GM12801 (cell line): ENCODE measurements around the gene ORC6.

ENCODE experiments used
- TF ChIP-seq, protein P1 (sequence below): IDR thresholded peaks from one replicate; pipeline ENCODE4 v1.5.1; 2011; ENCODE audit warnings: control low read depth; ENCODE audit not compliant: insufficient read length; ENCODE audit errors: extremely low read depth

ORC6 gene, protein sequence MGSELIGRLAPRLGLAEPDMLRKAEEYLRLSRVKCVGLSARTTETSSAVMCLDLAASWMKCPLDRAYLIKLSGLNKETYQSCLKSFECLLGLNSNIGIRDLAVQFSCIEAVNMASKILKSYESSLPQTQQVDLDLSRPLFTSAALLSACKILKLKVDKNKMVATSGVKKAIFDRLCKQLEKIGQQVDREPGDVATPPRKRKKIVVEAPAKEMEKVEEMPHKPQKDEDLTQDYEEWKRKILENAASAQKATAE

DNA sequence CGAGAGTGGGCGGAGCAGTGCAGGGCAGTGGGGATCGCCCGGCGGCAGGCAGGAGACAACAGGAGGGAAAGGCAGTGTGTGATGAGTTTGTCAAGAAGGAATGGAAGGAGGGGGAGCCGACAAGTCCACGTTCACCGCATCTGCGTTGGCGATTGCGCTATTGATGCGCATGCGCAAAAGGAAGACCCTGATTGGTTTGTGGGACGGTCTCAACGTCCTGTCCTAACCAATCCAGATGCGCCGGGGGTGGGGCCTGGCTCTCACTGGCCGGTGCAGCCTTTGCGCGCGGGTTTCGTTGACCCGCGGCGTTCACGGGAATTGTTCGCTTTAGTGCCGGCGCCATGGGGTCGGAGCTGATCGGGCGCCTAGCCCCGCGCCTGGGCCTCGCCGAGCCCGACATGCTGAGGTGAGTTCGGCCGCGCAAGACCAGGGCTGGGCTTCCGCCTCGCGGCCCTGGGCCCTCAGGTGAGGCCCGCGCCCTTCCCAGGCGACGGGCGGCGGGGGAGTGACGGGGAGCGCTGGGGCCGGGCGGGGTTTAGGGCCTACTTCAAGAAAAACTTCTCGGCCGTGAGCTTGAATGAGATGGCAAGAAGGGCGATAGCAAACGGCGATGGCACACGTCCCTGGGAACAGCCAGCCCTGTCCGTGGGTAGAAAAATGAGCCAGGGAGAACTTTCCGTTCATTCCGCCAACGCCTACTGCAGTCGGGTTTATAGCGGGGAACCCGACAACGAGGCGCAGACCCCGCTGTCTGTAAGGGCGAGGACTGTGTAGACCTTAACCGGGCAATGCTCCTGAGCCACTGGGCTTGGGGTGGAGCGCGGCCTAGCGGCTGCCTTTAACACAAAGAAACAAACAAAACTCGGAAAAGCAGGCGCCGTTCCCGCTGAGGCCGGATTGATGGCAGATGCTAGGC, at the start of gene ORC6:
Gene ORC6, plus strand, starts transcription at position 295 of the 916 bp plus-strand sequence. Its CDS starts 47 bp downstream, at position 342.
- TF ChIP-seq, protein P1, sequence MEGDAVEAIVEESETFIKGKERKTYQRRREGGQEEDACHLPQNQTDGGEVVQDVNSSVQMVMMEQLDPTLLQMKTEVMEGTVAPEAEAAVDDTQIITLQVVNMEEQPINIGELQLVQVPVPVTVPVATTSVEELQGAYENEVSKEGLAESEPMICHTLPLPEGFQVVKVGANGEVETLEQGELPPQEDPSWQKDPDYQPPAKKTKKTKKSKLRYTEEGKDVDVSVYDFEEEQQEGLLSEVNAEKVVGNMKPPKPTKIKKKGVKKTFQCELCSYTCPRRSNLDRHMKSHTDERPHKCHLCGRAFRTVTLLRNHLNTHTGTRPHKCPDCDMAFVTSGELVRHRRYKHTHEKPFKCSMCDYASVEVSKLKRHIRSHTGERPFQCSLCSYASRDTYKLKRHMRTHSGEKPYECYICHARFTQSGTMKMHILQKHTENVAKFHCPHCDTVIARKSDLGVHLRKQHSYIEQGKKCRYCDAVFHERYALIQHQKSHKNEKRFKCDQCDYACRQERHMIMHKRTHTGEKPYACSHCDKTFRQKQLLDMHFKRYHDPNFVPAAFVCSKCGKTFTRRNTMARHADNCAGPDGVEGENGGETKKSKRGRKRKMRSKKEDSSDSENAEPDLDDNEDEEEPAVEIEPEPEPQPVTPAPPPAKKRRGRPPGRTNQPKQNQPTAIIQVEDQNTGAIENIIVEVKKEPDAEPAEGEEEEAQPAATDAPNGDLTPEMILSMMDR: no peak

DNA sequence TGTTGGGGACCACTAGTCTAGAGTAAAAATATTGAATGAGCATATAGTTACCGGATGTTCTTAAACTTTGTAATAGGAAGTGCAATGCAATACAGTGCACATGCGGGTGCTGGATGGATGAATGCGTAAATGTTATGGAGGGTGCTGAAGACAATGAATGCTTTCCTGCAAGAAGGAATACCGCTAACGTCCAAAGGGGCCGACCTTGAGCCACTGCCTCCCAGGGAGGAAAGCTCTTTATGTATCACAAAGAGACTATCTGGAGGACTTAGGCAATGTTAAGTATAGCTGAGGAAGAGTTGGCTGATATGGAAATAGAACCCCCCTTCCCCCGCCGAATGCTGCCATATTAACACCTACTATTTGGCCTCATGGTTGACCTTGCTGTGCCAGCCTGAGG, 40.8 kb upstream of the ORC6 start:
- TF ChIP-seq, protein P1: no peak

DNA sequence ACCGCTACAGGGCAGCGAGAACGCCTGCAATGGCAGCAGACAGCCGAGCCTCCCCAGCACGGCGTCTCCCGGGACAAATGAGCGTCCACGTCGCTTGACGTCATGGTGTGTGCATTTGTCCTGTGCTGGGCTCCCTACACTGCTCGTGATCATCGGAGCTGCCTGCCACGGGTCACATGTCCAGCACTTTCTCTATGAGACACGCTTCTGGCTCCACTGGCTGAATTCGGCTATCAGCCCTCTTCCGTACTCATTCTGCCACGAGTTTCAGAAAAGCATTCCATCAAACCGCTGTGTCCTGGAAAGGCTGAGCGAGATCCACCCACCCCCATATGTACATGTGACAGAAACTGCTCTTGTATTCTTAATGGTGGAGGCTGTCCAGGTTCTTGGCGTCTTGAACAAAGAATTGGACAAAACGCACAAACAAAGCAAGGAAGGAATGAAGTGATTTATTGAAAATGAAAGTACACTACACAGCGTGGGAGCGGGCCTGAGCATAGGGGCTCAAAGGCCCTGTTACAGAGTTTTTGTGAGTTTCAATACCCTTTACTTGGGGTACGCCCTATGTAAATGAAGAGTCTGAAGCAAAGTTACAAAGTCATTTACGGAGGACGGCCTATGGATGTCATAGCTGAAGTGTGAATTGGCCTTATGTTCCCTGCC, 39.7 kb upstream of the ORC6 start:
- TF ChIP-seq, protein P1: no peak

DNA sequence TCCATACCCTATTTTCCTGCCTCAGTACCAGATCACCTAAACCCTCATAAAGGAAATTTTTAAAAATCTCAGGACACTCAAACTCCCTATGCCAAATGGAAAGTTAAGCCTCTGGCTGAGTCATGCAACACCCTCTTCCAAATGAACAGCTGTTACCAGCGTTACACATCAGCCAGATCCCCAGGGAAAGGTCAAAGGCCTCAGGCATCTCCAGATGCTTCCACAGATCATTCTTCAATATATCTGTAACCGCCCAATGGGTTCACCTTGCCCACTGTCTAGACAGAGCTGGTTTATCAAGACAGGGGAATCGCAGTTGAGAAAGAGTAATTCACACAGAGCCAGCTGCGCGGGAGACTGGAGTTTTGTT, 39.2 kb upstream of the ORC6 start:
- TF ChIP-seq, protein P1: no peak

DNA sequence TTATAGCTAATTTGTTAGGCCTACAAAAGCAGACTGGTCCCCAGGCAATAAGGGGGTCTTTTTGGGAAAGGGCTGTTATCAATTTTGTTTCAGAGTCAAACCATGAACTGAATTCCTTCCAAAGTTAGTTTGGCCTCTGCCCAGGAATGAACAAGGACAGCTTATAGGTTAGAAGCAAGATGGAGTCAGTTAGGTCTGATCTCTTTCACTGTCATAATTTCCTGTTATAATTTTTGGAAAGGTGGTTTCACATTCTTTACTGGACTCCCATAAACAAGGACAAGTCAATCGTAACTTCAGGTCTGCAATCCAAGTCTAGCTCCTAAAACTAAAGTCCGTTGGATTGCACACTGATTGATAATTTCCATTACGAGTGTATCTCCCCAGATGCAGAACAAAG, 38.2 kb upstream of the ORC6 start:
- TF ChIP-seq, protein P1: no peak

DNA sequence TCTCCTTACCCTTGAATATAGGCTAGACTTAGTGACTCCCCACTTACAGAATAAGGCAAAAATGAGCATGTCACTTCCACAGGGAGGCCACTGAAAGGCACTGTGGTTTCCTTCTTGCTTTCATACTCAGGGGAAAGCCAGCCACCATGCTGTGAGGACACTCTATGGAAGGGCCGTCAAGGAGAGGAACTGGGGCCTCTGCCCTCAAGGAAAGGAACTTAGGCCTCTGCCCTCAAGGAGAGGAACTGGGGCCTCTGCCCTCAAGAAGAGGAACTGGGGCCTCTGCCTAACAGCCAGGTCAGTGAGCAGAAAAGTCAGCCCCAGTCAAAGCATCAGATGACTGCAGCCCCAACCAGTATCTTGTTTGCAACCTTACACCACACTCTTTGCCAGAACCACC, 30.5 kb upstream of the ORC6 start:
- TF ChIP-seq, protein P1: no peak

DNA sequence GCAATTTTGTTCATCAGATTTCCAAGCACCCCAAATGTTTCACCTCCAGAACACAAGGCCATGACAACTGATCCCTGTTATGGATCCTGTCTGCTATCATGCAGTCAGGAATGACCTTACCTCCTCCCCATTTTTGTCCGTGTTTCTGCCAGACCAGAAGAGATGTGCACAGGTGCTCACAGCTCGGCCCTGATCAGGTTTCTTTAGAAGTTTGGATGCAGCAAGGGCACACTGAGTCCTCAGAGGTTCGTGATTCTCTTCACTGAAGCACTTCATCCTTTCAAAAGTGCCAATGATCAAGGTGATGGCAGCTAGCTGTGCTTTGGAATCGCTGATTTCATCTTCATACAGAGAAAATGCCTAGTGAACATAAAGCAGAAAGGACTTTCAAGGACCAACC, 27.3 kb upstream of the ORC6 start:
- TF ChIP-seq, protein P1: no peak
